Measurements from ENCODE around the gene ERVW-1.
"Not testable (repeated sequence)": the region's sequence is repeated elsewhere in the genome, so short reads cannot be mapped to it uniquely, and the experiment has no call there.

Gene ERVW-1, protein sequence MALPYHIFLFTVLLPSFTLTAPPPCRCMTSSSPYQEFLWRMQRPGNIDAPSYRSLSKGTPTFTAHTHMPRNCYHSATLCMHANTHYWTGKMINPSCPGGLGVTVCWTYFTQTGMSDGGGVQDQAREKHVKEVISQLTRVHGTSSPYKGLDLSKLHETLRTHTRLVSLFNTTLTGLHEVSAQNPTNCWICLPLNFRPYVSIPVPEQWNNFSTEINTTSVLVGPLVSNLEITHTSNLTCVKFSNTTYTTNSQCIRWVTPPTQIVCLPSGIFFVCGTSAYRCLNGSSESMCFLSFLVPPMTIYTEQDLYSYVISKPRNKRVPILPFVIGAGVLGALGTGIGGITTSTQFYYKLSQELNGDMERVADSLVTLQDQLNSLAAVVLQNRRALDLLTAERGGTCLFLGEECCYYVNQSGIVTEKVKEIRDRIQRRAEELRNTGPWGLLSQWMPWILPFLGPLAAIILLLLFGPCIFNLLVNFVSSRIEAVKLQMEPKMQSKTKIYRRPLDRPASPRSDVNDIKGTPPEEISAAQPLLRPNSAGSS

DNA sequence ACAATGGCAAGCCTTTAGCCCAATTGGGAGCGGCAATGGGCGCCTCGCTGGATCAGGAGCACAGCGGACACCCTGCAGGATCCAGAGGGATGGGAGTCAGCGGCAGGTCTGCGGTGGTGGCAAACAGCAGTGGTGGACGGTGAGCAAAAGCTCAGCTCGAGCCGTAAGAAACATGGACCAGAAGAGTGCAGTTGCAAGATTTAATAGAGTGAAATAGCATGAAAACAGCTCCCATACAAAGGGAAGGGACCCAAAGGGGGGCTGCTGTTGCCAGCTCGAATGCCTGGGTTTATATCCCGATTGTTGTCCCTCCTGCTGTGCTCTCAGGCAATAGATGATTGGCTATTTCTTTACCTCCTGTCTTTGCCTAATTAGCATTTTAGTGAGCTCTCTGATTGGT is at the start of gene ERVW-1:
ERVW-1 (minus strand) TSS at position 266 of the 400 bp plus-strand sequence. CDS start 7,565 bp downstream, outside the sequence.
- DNase-seq, result not testable (repeated sequence)

DNA sequence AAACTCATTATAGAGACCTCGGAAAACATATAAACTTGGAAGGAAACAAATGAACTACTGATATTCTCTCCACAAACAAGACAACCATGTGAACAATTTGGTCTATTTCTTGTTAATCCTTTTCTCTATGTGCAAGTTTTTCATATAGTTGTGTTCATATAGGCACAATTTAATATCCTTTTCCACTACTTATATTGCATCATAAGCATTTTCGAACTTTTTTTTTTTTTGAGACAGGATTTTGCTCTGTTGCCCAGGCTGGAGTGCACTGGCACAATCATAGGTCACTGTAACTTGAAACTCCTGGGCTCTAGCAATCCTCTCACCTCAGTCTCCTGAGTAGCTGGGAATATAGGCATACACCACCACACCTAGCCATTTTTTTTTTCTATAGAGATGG is 45.4 kb upstream of the ERVW-1 start:
- DNase-seq, result no peak

DNA sequence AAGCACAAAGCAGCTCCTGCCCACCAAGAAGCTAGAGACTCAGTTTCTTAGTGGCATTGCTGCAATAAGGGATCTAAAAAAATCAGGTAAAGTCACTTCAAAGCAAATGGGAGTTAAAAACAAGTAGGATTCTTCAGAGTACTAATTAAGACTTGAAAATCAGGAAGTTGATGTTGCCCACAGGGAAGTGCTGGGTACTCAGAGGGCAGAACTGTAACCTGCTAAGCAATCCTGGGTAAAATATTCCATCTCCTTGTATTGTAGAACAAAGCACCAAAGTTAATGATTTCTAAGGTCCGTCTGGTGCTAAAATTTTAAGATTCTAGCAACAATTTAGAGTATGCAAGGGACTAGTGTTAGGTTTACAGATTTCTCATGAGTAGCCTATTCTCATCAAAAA is 42.3 kb upstream of the ERVW-1 start:
- no peak for DNase-seq

DNA sequence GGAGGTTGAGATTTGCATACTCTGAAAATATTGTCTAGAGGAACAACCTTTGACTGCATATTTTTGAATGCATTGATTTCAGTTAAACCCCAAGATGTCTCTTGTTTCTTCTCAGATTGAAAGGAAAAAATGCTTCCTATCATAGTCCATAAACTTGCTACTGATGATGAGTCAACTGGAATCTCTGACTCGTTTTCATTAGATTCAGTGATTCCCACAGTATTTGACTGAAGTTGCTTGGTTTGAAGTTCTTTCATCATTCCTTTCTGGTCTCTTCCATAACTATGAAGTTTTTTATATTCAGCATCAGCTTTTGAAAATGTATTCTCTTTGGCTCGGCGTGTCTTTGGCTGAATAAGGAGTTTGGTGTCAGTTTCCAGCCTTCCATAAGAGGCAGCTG is 39.9 kb upstream of the ERVW-1 start:
- no peak for DNase-seq

DNA sequence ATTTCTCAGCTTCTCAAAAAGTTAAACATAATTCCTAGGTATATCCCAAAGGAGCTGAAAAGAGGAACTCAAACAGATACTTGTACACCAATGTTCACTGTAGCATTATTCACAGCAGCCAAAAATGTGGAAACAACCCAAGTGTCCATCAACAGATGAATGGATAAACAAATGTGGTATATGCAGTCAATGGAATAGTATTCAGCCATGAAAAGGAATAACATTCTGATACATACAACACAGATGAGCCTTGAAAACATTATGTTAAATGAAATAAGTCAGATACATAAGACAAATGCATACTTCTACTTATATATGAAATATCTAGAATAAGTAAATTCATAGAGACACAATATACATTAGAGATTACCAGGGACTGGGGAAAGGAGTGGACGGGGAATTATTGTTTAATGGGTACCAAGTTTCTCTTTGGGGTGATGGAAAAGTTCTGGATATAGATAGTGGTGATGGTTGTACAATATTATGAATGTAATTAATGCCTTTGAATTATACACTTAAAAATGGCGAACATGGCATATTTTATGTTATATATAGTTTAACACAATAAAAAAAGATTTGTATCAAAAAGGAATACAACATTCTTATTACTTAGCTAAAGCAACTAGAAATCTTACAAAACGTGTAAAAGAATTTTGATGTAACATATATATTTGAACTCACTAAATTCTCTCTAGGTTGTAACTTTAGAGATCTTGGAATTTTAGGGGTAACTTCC is 35.6 kb upstream of the ERVW-1 start:
- no peak for DNase-seq

DNA sequence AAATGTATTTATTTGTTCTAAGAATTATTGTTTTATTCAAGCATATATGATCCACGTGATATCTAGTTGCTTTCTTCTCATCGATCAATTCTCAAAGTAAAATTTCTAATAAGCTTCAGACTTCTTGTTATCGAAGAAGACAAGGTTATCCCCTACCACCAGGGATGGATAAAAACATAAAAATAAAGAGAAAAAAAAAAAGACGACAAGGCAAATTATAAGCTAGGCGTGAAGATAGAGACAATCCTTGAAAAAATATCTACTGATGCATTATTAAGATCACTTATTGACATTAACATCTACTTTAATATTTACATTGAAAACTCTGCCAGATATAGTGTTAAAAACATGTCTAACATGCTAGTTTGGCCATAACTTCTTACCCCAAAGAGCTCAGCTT is 31.2 kb upstream of the ERVW-1 start:
- no peak for DNase-seq

DNA sequence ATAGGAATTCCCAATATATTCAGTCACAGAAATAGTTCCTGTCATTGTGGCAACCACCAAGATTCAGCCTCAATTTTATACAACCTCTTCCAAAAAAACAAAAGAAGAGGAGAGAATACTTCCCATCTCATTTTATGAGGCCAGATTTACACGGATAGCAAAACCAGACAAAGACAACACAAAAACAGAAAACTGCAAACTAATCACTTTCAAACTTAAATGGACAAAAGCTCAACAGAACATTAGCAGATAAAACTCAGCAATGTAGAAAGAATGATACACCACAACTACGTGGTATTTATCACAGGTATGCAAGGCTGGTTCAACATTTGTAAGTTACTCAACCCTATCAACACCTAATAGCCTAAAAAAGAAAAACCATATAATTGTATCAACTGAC is 28.6 kb upstream of the ERVW-1 start:
- no peak for DNase-seq

DNA sequence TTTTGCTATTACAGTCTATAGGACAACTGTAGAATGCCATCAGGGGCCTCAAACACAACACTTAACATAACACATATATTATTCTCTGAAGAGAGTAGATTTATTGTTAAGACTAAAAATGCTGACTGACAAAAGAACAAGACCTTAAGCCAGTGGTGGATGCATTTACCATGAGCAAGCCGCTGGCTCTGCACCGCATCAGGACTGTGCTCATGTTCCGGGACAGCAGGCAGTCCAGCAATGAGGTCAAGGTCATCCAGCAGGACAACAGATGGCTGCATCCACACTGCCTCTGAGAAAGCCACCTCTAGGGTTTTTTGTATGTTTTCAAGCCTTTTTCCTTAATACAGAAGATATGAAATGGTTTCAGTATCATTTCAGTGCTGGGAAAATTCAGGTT is 26.8 kb upstream of the ERVW-1 start:
- DNase-seq, result no peak

DNA sequence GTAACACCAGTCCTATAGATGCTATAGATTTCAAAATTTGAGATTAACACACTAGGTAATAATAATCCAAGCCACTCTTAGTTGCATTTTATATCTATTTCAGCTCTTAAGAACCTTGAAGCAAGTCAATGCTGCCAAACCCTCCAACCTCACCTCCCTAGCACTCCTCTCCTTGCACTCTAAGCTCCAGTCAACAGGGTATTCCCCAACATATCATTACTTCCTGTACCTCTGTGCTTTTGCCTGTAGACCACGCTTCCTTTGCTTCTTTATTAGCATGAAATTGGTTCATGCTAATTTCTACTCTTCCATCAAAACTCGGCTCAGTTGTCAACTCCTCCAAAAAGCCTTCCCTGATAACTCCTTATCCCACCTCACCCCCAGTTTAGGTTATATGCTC is 26.0 kb upstream of the ERVW-1 start:
- no peak for DNase-seq

DNA sequence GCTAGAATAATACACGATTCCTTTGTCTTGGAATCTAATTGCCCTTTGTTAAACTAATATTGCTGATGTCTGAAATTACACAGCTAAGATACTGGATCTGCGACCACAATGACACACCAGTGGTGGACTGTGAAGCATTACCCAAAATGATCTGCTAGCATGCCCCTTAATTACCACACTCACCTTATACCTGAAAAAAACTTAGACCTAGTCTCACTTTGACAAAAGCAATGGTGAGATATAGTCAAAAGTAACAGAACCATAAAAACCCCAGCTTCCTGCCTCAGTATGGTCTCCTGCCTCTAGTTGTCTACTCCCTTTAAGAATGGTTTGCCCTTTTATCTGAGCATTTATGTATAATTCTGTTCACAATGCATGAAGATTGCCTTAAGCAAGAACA is 20.8 kb upstream of the ERVW-1 start:
- DNase-seq, result no peak

DNA sequence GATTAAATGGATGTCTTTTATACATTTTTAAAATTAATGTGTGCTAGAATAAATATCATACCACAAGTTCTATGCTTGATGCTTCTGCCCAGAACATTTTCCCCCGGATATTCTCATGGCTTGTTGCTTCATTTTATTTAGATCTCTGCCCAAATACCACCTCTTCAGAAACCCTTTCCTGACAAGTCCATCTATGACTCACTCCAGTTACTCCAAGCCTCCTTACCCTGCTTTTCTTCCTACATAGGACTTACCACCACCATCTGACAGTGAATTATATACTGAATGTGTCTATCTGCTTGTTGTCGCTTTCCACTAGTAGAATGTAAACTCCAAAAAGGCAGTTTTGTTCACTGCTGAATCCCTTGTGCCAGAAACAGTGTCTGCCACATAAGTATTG is 19.1 kb upstream of the ERVW-1 start:
- no peak for DNase-seq

DNA sequence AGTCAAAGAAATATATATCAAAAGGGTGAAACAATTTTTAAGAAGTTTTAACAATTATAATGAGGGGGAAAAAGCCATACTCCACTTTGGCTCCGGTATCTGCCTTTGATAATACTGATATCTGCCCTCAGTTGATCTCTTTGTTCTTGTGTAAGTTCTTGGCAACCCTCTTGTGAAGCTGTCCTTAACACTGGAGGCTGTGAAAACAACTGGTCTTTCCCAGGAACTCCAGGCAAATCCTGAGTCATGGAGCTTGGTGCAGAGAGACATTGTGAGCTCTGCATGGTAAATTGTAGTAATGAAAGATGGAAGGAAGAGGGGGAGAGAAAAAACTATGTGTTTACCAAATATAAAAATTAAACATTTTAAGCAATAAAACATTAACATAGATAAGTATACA is 11.9 kb upstream of the ERVW-1 start:
- no peak for DNase-seq

DNA sequence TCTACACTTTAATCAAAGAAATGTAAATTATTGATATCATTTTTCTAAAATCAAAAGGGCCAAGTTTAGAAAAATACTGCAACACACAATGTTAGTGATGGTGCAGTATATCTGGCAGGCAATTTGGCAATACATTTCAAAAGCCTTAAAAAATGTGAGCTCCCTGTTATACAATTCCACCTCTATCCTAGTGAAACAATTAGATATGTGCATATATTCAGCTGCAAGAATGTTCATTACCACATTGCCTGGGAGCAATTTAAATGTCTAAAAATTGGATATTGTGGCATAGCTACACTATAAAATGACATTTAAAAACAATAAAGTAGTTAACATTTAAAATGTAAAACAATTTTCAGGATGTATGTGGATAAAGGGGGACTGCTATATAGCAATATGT is 10.1 kb upstream of the ERVW-1 start:
- no peak for DNase-seq

DNA sequence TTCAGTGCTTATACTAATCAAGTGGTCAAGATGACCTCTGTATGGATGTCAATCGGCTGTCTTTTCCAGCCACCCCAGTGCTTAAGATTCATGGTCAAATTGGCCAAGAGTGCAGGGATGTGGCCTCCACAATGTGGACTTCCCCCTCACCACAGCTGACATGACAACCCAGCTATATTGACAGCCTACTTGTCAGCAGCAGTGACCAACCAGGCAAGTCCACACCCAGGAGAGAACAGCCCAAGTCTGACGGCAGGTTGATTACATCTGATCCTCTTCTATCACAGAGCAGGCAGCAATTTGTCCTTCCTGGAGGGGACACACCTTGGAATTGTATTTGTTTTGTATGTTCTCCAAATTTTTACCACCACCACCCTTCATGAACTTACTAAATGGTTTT is 8.2 kb upstream of the ERVW-1 start:
- DNase-seq, result no peak

DNA sequence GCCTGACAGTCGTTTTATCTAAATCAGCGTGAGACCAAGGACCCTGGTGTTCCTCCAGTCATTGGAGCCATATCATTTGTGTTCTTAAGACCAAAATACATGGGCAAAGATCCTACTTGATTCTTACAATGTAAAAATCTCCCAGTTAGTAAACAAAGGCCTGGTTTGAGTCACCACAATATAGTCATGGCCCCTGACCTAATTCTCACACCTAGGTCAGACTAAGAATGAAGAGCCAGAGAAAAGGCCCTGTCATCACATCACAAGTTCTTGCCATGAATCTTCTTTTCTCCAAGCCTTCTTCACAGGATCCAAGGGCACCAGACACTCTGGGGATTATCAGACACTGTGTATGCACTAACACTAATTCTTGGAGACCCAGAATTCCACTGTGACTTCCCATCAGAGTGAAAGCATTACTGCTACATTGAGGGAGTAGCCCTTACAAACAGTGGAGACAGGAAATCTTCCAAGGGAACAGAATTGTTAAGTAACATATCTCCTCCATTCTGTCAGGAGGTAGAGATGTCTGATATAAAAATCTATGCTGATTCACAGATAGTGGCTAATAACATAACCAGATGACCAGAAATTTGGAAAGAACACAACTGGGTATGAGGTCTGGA is 7.6 kb upstream of the ERVW-1 start:
- DNase-seq, result no peak

DNA sequence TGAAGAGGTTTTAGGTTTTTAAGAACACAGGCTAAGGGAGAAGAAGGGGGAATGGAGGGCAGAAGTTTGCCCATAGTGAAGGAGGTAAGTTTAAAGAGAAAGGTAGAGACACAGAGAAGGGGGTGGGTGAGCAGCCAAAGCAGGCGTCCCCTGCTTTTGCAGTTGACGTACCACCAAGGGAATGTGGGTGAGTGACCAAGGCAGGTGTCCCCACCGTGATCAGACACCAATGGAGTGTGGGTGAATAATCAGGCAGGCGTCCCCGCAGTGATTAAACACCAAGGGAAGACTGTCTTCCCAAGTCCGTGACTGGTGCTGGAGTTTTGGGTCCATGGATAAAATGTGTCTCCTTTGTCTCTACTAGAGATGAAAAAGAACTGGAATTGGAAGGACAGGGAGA is 6.5 kb upstream of the ERVW-1 start:
- not testable (repeated sequence) for DNase-seq

DNA sequence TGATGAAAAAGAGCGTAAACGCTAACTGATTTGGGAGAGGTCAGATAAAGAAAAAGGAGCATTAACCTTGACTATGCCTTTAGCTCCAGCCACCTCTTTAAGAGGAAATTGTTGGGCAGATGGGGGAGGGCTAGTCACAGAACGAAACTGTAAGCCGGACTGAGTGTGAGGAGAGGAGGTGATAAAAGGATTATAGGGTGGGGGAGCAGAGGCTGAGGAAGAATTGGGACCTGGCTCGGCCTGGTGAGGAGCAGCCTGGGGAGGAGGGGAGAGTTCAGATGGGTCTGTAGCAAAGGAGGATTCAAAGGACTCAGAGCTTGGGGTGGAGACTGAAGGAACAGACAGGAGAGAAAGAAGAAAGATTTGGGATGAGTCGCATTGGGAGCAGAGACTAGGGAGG is 5.9 kb upstream of the ERVW-1 start:
- not testable (repeated sequence) for DNase-seq

DNA sequence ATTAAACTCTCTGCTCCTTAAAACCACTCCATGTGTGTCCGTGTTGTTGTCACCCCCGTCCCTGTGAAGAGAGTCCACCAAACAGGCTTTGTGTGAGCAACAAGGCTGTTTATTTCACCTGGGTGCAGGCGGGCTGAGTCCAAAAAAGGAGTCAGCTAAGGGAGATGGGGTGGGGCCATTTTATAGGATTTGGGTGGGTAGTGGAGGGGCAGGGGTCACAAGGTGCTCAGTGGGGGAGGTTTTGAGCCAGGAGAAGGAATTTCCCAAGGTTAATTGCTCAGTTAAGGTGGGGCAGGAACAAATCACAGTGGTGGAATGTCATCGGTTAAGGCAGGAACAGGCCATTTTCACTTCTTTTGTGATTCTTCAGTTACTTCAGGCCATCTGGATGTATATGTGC is 1.4 kb upstream of the ERVW-1 start:
- not testable (repeated sequence) for DNase-seq

DNA sequence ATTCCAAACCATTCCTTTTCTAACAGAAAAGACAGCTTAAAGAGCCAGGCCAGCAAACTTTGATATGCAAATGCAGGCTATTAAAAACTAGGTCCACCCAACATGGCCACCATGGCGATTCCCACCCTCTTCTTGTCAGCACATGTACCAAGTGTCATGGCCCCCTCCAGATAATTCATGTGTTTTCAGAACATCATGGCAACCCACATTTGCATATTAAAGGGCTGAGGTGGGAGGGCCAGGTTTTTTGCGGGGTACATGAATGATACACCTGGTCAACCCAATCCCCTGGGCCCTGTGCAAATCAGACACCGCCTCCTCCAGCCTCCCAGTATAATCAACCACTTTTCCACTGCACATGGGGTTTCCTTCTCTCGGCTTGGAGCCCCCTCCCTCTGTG is 965 bp upstream of the ERVW-1 start:
- DNase-seq, result no peak

DNA sequence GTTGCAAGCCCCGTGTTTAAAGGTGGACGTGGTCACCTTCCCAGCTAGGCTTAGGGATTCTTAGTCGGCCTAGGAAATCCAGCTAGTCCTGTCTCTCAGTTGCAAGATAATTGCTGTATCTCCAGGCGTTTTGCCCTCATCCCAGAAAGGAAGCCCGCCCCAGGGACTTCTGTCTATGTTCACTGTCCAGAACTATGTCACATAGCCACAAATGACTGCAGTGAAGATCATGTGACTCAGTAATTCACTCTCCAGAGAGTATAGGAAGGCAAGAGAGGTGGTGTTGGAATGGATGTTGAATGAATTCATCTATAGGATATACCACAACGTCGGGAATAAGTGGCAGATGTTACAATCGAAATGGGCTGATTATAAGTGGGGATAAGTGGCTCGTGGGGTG is 349 bp upstream of the ERVW-1 start:
- no peak for DNase-seq

DNA sequence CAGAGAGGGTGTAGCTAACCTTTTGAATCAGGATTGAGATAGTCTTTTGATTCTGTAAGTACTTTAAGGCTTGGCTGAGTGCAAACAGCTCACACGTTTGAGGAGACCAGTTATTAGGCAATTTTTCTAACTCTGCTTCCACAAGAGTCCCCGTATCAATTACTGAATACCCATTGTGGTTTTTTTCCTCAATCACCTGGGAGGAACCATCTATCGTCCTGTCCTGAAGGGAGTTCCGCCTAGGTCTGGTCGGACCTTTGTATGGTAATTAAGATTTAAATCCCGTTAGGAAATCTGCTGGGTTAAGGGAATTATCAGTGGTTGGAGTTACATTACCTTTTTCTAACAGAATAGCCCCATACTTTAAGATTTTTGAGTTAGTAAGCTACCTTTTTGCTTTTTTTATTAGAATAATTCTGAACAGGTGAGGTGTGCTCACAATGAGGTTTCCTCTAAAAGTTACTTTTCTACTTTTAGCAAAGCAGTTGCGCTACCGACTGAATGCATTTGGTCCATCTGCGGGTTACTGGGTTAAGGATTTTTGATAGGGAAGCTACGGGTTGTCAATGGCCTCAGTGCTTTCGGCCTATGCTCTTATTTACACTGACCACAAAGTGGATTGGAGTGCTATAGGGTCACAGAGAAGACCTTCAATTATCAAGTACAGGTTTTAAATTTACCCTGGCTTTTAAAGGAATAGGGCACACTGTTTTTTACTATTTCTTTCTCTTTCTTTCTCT is 1.7 kb downstream of the ERVW-1 start:
- not testable (repeated sequence) for DNase-seq

DNA sequence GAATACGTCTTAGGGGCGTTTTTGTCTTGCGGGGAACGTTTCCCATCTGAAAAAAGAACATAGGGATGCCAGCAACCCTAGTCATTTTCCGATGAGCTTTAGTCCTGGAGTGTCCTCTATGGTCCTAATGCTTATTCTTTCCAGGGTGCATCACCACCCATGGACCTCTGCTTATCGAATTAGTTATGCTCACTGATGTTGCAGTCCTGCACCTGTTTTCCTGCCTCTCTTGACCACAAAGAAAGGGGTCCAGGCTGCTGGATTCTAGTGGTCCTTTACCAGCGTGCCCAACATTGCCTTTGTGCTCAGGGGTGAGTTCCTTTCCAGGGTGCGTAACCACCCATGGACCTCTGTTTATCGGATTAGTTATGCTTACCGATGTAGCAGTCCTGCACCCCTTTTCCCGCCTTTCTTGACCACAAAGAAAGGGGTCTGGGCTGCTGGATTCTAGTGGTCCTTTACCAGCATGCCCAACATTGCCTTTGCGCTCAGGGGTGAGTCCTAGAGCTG is 2.4 kb downstream of the ERVW-1 start:
- DNase-seq, result not testable (repeated sequence)

DNA sequence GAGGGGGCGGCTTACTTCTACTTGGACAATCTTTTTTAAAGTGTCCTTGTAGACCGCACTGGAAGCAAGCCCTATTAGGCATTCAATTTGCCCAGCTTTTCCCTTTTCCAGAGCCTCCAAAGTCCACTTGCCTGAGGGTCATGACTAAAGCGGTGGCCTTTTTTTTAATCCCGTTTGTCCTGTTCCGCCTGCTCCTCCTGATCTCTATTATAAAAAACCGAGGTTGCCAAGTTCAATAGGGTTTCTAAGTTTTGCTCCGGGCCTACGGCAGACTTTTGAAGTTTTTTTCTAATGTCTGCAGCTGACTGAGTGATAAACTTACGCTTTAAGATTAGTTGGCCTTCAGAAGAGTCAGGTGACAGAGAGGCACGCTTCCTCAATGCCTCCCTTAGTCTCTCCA is 3.8 kb downstream of the ERVW-1 start:
- not testable (repeated sequence) for DNase-seq

All from activated naive CD4-positive, alpha-beta T cell (primary cell).